HG02588 (cell line): ENCODE data around the gene RASGRF1.
"Not testable (repeated sequence)": the region's sequence is repeated elsewhere in the genome, so short reads cannot be mapped to it uniquely, and the experiment has no call there.

Source experiments
- ATAC-seq: cut with Tn5 transposase; IDR thresholded peaks from one replicate; pipeline ENCODE4 v1.9.1; 2021; ENCODE audit warnings: mild to moderate bottlenecking, moderate library complexity; ENCODE audit not compliant: unreplicated experiment

The RASGRF1 gene

DNA sequence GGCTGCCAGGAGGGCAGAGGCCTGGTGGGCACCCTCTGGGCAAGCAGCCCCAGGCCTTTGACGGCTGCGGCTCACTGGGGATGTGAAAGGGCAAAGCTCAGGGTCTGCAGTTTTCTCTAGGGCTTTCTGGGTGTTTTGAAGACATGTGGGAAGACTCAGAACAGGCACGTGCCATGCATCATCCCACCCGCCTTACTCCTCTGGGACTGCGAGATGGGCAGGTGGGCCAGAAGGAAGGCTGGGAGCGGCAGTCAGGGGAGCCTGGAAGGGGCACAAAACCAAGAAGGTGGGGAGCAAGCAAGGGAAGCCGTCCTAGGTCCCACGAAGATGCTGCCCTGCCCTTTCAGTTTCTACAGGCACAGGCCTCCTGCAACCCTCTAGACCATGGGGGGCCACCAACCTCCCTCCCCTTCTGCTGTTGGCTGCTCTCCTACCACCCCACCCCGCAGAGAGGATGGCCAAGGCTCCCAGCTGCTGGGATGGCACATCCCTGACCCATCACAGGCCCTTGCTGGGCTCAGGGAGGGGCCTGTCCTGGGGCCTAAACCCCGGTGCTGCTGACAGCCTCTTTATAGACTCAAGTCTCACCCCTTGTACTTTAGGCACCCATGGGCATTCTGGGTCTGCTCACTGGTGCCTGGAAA lies 73.9 kb downstream of the RASGRF1 start:
- no peak for ATAC-seq

DNA sequence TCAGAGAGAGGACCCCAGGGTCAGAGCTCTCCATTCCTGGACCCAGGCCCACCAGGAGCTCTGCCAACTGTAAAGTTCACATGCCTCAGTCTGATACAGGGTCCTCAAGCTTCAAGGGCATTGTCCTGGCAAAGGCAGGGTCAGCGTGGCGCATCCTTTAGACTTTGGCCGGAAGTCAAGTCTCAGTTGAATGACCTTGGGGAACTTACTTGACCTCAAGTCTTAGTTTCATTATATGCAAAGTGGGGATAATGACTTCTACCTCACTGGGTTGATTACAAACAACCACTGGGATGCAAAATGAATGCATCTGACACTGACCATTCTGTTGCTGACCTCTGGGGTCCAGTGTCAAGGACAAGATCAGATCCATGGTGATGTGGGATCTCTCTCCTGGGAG lies 75.2 kb downstream of the RASGRF1 start:
- no peak for ATAC-seq

DNA sequence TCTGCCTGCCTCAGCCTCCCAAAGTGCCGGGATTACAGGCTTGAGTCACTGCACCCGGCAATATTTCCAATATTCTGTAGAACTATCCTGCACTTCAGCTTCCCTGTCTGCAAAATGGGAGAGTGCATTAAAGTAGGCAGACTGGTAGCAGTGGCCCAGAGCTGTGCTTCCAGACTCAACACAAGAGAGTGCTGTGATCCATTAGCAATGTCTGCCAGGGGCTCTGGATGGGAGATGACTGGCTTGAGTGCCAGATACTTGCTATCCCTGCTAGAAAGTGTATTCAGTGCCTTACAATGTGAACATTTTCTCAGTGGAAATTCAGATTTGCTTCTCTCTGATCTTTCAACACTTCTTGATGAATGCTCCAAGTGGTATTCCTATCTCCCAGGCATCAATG lies 80.3 kb downstream of the RASGRF1 start:
- ATAC-seq = no peak

- ATAC-seq = no peak
Measured at GRCh38 chr15:79009379-79009778, 81.2 kb downstream of the RASGRF1 start.

DNA sequence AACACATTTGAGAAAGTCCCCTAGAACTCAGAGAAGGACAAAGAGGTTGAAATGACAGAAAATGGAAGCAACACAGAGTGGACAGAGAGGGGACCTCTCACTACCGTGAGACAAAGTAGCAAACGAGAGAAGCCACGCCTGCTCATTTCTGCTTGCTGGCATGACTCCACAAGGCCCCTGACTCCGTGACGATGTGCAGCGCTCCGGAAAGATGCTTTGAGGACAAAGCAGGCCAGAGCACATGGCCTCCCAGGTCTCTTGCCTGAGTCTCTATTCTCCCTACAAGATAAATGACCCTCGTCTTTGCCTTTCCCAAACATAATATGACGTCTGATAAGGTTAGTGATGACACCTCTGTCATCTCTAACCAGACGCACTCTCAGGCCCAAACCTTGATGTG lies 81.9 kb downstream of the RASGRF1 start:
- no peak for ATAC-seq

DNA sequence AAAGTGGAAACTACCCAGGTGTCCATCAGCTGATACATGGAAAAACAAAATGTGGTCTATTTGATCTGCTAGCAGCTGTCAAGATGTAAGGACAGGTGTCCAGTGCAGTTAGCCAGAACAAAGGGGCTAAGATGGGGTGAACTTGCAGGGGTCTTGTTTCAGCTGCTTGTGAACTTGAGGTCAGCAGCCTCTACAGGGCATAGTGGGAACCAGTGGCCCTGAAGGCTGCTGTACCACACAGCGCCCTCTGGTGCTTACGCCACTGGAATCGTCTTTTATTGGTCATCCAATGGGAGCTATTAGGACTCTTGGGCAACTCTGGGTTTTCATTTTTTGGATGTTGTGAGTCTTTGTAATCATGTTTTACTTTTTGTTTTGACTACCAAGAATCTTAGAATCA lies 83.5 kb downstream of the RASGRF1 start:
- ATAC-seq = no peak

- no peak for ATAC-seq
Measured at GRCh38 chr15:79006071-79006470, 84.5 kb downstream of the RASGRF1 start.

DNA sequence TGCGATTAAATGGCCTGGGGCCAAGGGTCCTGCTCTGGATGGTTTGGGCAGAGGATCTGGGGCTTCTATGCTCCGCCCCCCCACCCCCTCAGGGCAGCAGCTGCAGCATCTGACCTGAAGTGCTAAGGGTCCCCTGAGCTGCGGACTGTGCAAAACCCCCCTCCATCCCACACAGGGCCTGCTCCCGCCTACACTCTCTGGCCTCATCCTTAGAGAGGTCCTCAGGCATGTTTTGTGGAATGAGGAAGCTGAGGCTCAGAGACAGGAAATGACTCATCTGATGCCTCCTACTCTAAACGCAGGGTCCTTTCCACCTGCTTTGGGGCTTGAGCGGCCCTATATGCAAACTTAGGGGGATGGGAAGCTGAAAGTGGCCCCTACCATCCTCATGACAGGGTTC lies 86.2 kb downstream of the RASGRF1 start:
- peak; percentile 77 for ATAC-seq

- ATAC-seq = peak; percentile 6
Measured at GRCh38 chr15:79003896-79004295, 86.7 kb downstream of the RASGRF1 start.

DNA sequence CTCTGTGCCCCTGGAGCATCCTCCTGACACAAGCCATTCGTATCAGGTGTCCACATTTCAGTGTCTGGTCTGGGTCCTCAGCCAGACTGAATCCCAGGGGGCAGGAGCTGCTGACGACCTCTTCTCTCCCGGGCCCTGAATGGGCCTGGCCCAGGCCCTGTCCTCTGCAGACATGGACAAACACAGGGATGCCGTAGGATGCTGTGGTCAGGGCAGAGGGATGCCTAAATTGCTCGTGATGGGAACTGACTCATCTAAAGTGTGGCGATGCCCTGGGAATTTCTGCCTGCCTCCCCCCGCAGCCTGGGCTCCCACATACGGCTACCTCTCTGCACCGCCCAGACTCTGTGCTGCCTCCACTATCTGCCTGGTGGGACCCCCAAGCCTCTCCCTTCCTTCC lies 87.3 kb downstream of the RASGRF1 start:
- no peak for ATAC-seq

DNA sequence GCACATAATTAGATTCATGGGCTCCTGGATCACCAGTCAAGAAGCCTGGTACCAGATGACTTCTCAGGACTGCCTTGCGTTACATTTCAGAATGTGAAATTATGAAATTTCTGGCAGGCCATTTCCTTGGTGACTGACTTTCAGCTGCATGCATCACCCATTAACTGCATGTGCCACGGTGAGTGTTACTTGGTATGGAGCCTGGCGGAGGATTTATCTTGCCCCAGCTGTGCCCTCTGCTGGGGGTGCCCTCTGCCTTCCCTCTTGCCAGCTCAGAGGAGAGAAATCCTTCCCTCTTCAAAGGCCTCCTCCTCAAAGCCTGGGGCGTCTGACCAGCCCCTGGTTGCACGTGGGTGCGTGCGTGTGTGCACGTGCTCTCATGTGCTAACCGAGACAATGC lies 88.0 kb downstream of the RASGRF1 start:
- ATAC-seq = no peak

- ATAC-seq = no peak
Measured at GRCh38 chr15:78999636-79000035, 90.9 kb downstream of the RASGRF1 start.

- ATAC-seq = no peak
Measured at GRCh38 chr15:78998526-78998925, 92.1 kb downstream of the RASGRF1 start.

DNA sequence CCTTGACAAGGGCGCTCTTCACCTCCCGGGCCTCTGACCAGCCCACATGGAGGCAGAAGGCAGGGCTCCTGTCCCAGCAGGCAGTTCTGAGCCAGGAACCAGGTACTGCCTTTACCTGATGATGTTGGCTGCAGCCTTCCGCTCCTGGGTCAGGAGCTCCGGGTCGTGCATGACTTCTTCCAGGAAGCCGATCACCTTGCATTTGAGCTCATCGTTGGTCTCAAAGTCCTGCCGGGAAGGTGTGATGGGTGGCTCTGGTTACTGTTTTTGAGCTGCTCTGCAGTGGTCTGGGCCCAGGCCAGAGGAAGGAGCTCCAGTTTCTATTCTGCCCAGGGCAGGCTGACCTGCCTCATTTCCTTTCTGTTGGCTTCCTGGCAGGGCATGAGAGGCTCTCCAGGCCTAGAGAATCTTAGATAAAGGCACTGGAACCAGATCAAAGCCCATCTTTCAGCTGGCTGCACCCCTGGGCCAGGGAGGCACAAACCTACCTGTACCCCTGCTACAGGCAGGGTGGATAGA lies 92.5 kb downstream of the RASGRF1 start:
- no peak for ATAC-seq

DNA sequence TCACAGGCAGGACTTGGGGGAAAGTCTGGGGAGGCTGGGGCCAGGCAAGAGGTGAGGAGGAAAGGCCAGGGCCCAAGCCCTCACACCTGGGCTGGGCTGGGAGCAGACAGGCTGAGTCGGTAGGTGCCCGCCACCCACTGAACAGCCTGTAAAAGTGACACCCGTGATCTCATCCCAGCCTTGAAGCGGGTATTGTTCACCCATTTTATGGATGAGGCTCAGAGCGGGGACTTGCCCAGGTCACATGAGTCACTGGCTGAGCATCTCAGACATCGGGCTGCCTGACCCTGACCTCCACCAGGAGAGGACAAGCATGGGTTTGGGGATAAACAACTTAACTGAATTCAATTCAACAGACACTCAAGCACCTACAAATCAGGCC lies 93.7 kb downstream of the RASGRF1 start:
- no peak for ATAC-seq

DNA sequence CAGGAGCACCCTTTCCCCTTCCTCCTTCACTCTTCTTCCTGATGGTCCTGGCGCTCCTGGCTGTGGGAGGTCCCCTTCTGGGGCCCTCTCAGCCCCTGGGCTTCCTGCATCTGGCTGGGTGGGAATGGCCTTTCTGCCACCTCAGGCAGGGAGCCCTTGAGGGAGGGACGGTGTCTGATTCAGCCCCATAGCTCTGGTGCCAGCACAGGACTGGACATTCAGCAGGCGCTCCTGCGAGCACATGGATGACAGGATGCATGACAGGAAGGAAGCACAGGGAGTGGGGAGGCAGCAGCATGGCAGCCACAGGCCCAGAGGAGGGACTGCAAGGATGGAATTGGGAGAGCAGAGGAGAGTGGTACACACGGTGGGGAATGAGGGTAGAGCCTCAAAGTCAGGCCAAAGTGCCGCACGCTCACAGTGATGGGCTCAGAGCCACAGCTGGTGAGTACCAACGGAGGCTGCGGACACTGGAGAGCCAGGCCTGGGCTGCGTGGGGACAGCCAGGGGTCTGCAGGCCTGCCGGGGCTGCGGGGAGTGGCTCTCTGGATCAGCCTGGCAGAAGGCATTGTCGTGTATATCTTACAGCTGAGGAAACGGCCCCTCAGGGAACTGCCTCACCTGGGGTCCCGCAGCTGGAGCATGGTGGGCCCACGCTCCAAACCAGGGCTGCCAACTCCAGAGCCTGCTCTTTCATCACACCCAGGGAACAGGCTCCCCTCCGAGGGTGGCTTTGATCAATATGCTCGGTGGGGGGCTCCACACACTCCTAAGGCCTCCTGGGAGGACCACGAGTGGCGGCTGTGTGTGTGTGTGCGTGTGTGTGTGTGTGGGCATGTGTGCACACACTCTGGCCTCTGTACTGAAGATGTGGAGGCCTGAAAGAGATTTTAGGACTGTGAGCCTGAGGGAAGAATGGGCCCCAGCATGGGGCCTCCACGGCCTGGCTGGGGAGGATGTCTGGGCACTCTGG lies 94.4 kb downstream of the RASGRF1 start:
- ATAC-seq = no peak

- ATAC-seq = not testable (repeated sequence)
Measured at GRCh38 chr15:78995161-78995560, 95.4 kb downstream of the RASGRF1 start.

- ATAC-seq = no peak
Measured at GRCh38 chr15:78993931-78994530, 96.5 kb downstream of the RASGRF1 start.

DNA sequence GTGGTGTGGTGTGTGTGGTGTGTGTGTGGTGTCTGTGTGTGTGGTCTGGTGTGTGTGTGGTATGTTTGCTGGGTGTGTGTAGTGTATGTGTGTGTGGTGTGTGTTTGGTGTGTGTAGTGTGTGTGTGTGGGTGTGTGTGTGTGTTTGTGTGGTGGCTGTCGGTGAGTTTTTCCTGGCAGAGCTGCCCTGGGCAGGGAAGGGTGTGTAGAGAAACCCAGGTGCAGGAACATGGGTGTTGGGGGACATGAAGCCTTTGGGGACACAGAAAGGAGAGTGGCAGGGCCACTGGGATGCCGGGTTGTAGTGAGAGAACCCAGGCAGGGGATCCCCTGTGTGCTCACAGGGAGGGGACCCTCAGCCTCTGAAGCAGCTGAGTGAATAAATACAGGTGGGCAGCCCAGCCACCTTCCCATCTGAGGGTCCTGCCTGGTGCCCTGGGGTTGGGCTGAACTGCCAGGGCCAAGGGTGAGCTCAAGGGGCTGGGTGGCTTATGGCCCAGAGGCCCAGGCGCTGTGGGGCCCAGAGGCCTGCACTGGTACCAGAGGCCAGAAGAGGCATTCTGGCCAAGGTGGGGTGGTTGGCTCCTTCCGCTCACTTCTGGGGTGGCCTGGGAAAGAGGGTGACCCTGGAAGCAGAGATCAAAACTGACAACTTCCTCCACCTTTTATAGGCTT lies 97.2 kb downstream of the RASGRF1 start:
- no peak for ATAC-seq

DNA sequence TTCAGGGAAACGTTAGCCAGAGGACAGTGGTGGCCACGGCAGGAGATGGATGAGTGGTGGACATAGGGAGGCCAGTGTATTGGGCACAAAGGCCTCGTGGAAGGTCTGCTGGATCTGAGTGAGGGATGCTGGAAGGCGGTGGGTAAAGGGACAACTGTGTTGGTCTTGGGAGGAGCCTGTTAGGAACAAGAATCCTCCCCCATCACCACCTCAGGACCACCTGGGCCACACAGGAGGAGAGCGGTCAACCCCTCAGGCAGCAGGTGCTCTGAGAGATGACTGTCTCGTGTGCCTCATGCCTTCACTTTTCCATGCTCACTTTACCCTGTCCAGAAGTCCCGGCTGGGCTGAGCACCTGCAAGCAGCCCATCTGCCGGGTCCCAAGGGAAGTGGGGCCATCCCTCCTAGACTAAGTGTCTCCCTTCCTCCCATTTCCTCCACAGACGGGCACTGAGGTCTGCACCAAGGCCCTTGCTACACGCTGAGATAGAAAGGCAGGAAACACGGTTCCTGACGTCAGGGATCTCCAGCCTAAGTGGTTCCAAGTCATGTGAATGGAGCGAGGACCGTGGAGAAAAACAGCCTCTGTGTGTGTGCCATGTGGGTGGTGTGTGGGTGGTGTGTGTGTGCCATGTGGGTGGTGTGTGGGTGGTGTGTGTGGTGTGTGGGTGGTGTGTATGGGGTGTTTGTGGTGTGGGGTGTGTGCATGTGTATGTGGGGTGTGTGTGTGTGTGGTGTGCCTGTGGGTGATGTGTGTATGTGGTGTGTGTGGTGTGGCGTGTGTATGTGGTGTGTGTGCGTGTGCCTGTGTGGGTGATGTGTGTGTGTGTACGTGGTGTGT lies 97.9 kb downstream of the RASGRF1 start:
- no peak for ATAC-seq
